ENCODE results near the gene SRPK3. TPM values are rescaled to one million over a fixed set of nuclear protein-coding genes. Genes with fewer than 3 reads are reported as not detected.

SRPK3 gene
- polyA plus RNA-seq, 1 of the 3 experiments (the other 2 are of a cell fraction) = 0.74 TPM

- Histone ChIP-seq H3K4me3 (ENCODE audit: low read depth in 2 of 2, low read length in 1 of 2) (peak overlapping the region; percentile 40 to 44), H3K9me2 (no peaks in the 10 kb centered on the region), H2AFZ (ENCODE audit: low read depth) (no peak overlapping the region), H3K9ac (peak overlapping the region; percentile 49; the same call in 1 of the 2 replicates), H3K79me2 (ENCODE audit: insufficient read depth) (peaks cover 6% of the 10 kb centered on the region; the same call in 1 of the 2 replicates), H3K36me3 (replicated peaks in 1 of 2; ENCODE audit: control insufficient read depth in 1 of 2, insufficient read depth in 2 of 2, low read length in 1 of 2) (peaks cover 0 to 4% of the 10 kb centered on the region in 2 experiments), H3K4me2 (peak overlapping the region; percentile 79), H3F3A (replicated peaks; ENCODE audit: insufficient read depth) (no peaks in the 10 kb centered on the region), H3K9me3 (no peaks in the 10 kb centered on the region), H4K20me1 (ENCODE audit: insufficient read depth) (peaks cover 9% of the 10 kb centered on the region; the same call in 1 of the 2 replicates), H3K27ac (ENCODE audit: low read depth in 2 of 2, low read length in 1 of 2) (peak overlapping the region; percentile 63 to 82; a peak in 3 of 4 replicates), H3K27me3 (ENCODE audit: insufficient read depth) (no peaks in the 10 kb centered on the region), H3K4me1 (ENCODE audit: control insufficient read depth in 1 of 2, insufficient read depth in 2 of 2, low read depth in 1 of 2, low read length in 1 of 2) (peaks cover 2 to 27% of the 10 kb centered on the region in 2 experiments; a peak in 1 of 4 replicates)
- 18% methylated on average over 21 of the region's 21 CpGs for WGBS (ENCODE audit: low lambda C conversion rate)
- CTCF ChIA-PET = interaction anchor here (0.6 to 10.2 kb wide), 6 partner anchors 11 to 182 kb away, joined by 3 to 134 read pairs (median 4); partner anchors contain the start of genes RENBP and SRPK3
- TF ChIP-seq TCF12 (IDR thresholded peaks at IDR 0.05) (peak; percentile 33; the same call in 1 of the 2 replicates), MXI1 (IDR thresholded peaks at IDR 0.05; ENCODE audit: low read depth, low read length) (0 out of 2 replicates have a peak, but pooled peaks have one; percentile 28), FOXM1 (IDR thresholded peaks at IDR 0.05; ENCODE audit: low read depth) (no peak), FOSL2 (IDR thresholded peaks at IDR 0.05; ENCODE audit: borderline replicate concordance, low read depth) (peak; percentile 83)
- POLR2A ChIA-PET = interaction anchor here (1.1 to 1.7 kb wide), 2 partner anchors 155 to 204 kb away, joined by 3 to 5 read pairs; no protein-coding TSS in a partner anchor
- peak; percentile 74 for DNase-seq
These were observed 14.6 kb upstream of the SRPK3 start for GRCh38 chrX:153766098-153766817.

- WGBS (ENCODE audit: low lambda C conversion rate) = 48% methylated on average over 16 of the region's 56 CpGs
- peak; percentile 38 for DNase-seq
- Histone ChIP-seq H3K4me3 (ENCODE audit: low read depth in 2 of 2, low read length in 1 of 2) (no peak overlapping the region), H3K9me2 (no peaks in the 10 kb centered on the region), H3K36me3 (replicated peaks in 1 of 2; ENCODE audit: control insufficient read depth in 1 of 2, insufficient read depth in 2 of 2, low read length in 1 of 2) (peaks cover 0 to 4% of the 10 kb centered on the region in 2 experiments), H3K79me2 (ENCODE audit: insufficient read depth) (peaks cover 6% of the 10 kb centered on the region; the same call in 1 of the 2 replicates), H4K20me1 (ENCODE audit: insufficient read depth) (peaks cover 9% of the 10 kb centered on the region; the same call in 1 of the 2 replicates), H3K27ac (ENCODE audit: low read depth in 2 of 2, low read length in 1 of 2) (0 out of 4 replicates have a peak overlapping the region, but pooled peaks of 1 of the 2 experiments have one; percentile 1), H2AFZ (ENCODE audit: low read depth) (no peak overlapping the region), H3K4me2 (peak overlapping the region; percentile 79; the same call in 1 of the 2 replicates), H3K9ac (no peak overlapping the region), H3K27me3 (ENCODE audit: insufficient read depth) (no peaks in the 10 kb centered on the region), H3F3A (replicated peaks; ENCODE audit: insufficient read depth) (no peaks in the 10 kb centered on the region), H3K4me1 (ENCODE audit: control insufficient read depth in 1 of 2, insufficient read depth in 2 of 2, low read depth in 1 of 2, low read length in 1 of 2) (peaks cover 2 to 27% of the 10 kb centered on the region in 2 experiments; a peak in 1 of 4 replicates), H3K9me3 (no peaks in the 10 kb centered on the region)
- ChIA-PET CTCF (interaction anchor here (1.0 to 10.2 kb wide), 4 partner anchors 11 to 181 kb away, joined by 3 to 134 read pairs (median 6); partner anchors contain the start of gene RENBP), POLR2A (interaction anchor here (1.1 kb wide), 1 partner anchor 204 kb away, joined by 3 read pairs; no protein-coding TSS in a partner anchor)
- TF ChIP-seq EP300 (IDR thresholded peaks at IDR 0.05; ENCODE audit: borderline replicate concordance in 1 of 2, low read depth in 1 of 2, low read length in 1 of 2) (no peak), SIN3A (IDR thresholded peaks at IDR 0.05; ENCODE audit: borderline replicate concordance, low read depth, low read length) (no peak), YY1 (IDR thresholded peaks at IDR 0.05; ENCODE audit: low read depth) (no peak), SMC3 (IDR thresholded peaks at IDR 0.05; ENCODE audit: low read depth, low read length) (no peak), TCF12 (IDR thresholded peaks at IDR 0.05) (no peak), CHD2 (IDR thresholded peaks at IDR 0.05; ENCODE audit: low read length, partially characterized antibody) (no peak), POLR2AphosphoS5 (IDR thresholded peaks at IDR 0.05; ENCODE audit: low read depth, low read length) (no peak), FOSL2 (IDR thresholded peaks at IDR 0.05; ENCODE audit: borderline replicate concordance, low read depth) (no peak), NFIC (IDR thresholded peaks at IDR 0.05; ENCODE audit: borderline replicate concordance) (no peak), RXRA (IDR thresholded peaks at IDR 0.05; ENCODE audit: borderline replicate concordance, low read depth) (no peak), MXI1 (IDR thresholded peaks at IDR 0.05; ENCODE audit: low read depth, low read length) (no peak), REST (IDR thresholded peaks at IDR 0.05; ENCODE audit: low read depth, low read length) (no peak)
These were observed 13.8 kb upstream of the SRPK3 start for GRCh38 chrX:153766871-153767673.
